NCI-H1436 (cell line): Measurements from ENCODE around the gene KCNK16.
"Not testable (repeated sequence)": the region's sequence is repeated elsewhere in the genome, so short reads cannot be mapped to it uniquely, and the experiment has no call there.

Experiments
- DNase-seq: peaks from one replicate; lab custom pipeline; 2025; lab: John Stamatoyannopoulos, UW

KCNK16 gene

GRCh38 chr6:39309942-39310531 is 12.5 kb downstream of the KCNK16 start:
- DNase-seq = peak; percentile 67

GRCh38 chr6:39307462-39307861 is 15.0 kb downstream of the KCNK16 start:
- DNase-seq = no peak

- DNase-seq = no peak
These were observed 17.6 kb downstream of the KCNK16 start for GRCh38 chr6:39304951-39305350.

GRCh38 chr6:39303425-39304153 is 18.9 kb downstream of the KCNK16 start:
- no peak for DNase-seq

GRCh38 chr6:39302669-39303424 is 19.7 kb downstream of the KCNK16 start:
- DNase-seq = peak; percentile 80

GRCh38 chr6:39302011-39302410 is 20.5 kb downstream of the KCNK16 start:
- DNase-seq = no peak

- no peak for DNase-seq
These were observed 20.9 kb downstream of the KCNK16 start for GRCh38 chr6:39301606-39302005.

- DNase-seq = no peak
These were observed 21.8 kb downstream of the KCNK16 start for GRCh38 chr6:39300739-39301138.

GRCh38 chr6:39298061-39298460 is 24.4 kb downstream of the KCNK16 start:
- no peak for DNase-seq

GRCh38 chr6:39296745-39297640 is 25.5 kb downstream of the KCNK16 start:
- no peak for DNase-seq

- DNase-seq = no peak
These were observed 26.9 kb downstream of the KCNK16 start for GRCh38 chr6:39295611-39296011.

GRCh38 chr6:39294899-39295298 is 27.6 kb downstream of the KCNK16 start:
- DNase-seq = no peak

- DNase-seq = no peak
These were observed 28.4 kb downstream of the KCNK16 start for GRCh38 chr6:39294133-39294532.

- DNase-seq = no peak
These were observed 29.9 kb downstream of the KCNK16 start for GRCh38 chr6:39292637-39293036.

- DNase-seq = no peak
These were observed 33.0 kb downstream of the KCNK16 start for GRCh38 chr6:39289490-39289889.

- DNase-seq = no peak
These were observed 34.9 kb downstream of the KCNK16 start for GRCh38 chr6:39287601-39288000.

GRCh38 chr6:39286596-39286995 is 35.9 kb downstream of the KCNK16 start:
- not testable (repeated sequence) for DNase-seq

- DNase-seq = no peak
These were observed 39.7 kb downstream of the KCNK16 start for GRCh38 chr6:39282774-39283173.

- DNase-seq = no peak
These were observed 41.1 kb downstream of the KCNK16 start for GRCh38 chr6:39281312-39281980.

GRCh38 chr6:39280247-39280731 is 42.2 kb downstream of the KCNK16 start:
- DNase-seq = no peak

GRCh38 chr6:39279539-39279938 is 43.0 kb downstream of the KCNK16 start:
- DNase-seq = no peak
